GM18858 (cell line): ENCODE results near the gene MPV17L2.

Experiments
- ATAC-seq: cut with Tn5 transposase; IDR thresholded peaks from one replicate; pipeline ENCODE4 v1.9.1; 2021; ENCODE audit not compliant: unreplicated experiment

The MPV17L2 gene

GRCh38 chr19:18232540-18233223, 39.7 kb downstream of the MPV17L2 start:
- no peak for ATAC-seq

GRCh38 chr19:18233224-18233825, 40.3 kb downstream of the MPV17L2 start:
- no peak for ATAC-seq

GRCh38 chr19:18234194-18234593, 41.2 kb downstream of the MPV17L2 start:
- ATAC-seq, result no peak

- no peak for ATAC-seq
Measured at GRCh38 chr19:18239303-18239702, 46.3 kb downstream of the MPV17L2 start.

GRCh38 chr19:18245297-18245696, 52.3 kb downstream of the MPV17L2 start:
- no peak for ATAC-seq
